HFF-Myc (cell line): ENCODE results near the gene DNAJC8.

ENCODE experiments used
- DNase-seq: peaks from one replicate; pipeline ENCODE4 v3.0.0-alpha.2; 2011; ENCODE audit warnings: low read depth; ENCODE audit errors: extremely low read depth
- H3K4me3 ChIP-seq: replicated peaks from 2 replicates; pipeline ENCODE4 v1.5.1; 2011; ENCODE audit warnings: low read depth, mild to moderate bottlenecking, control low read depth, low read length
- TF ChIP-seq, protein P1 (sequence below): IDR thresholded peaks from 2 replicates; pipeline ENCODE4 v1.5.1; 2012; ENCODE audit warnings: mild to moderate bottlenecking, low read depth, low read length, control low read depth; ENCODE audit errors: missing control alignments

The DNAJC8 gene

DNA sequence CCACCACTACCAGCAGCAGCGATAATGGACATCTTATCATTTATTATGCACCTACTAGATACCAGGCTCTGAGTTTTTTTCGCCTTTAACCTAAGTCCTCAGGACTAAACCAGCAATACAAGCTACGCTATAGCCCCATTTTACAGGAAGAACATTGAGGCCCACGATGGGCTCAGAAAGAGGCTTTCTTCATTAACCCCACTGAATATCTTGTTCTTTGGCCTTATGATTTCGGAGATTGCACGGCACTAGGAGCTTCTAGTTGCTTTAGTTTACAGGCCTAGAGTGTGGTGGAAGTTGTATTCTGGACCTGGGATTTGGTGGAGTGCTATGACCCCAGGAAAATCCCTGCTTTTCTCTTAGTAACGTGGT is 28.0 kb upstream of the DNAJC8 start:
- H3K4me3 ChIP-seq = peak overlapping the region; percentile 92
- no peak for DNase-seq
- TF ChIP-seq, protein P1, sequence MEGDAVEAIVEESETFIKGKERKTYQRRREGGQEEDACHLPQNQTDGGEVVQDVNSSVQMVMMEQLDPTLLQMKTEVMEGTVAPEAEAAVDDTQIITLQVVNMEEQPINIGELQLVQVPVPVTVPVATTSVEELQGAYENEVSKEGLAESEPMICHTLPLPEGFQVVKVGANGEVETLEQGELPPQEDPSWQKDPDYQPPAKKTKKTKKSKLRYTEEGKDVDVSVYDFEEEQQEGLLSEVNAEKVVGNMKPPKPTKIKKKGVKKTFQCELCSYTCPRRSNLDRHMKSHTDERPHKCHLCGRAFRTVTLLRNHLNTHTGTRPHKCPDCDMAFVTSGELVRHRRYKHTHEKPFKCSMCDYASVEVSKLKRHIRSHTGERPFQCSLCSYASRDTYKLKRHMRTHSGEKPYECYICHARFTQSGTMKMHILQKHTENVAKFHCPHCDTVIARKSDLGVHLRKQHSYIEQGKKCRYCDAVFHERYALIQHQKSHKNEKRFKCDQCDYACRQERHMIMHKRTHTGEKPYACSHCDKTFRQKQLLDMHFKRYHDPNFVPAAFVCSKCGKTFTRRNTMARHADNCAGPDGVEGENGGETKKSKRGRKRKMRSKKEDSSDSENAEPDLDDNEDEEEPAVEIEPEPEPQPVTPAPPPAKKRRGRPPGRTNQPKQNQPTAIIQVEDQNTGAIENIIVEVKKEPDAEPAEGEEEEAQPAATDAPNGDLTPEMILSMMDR = no peak

DNA sequence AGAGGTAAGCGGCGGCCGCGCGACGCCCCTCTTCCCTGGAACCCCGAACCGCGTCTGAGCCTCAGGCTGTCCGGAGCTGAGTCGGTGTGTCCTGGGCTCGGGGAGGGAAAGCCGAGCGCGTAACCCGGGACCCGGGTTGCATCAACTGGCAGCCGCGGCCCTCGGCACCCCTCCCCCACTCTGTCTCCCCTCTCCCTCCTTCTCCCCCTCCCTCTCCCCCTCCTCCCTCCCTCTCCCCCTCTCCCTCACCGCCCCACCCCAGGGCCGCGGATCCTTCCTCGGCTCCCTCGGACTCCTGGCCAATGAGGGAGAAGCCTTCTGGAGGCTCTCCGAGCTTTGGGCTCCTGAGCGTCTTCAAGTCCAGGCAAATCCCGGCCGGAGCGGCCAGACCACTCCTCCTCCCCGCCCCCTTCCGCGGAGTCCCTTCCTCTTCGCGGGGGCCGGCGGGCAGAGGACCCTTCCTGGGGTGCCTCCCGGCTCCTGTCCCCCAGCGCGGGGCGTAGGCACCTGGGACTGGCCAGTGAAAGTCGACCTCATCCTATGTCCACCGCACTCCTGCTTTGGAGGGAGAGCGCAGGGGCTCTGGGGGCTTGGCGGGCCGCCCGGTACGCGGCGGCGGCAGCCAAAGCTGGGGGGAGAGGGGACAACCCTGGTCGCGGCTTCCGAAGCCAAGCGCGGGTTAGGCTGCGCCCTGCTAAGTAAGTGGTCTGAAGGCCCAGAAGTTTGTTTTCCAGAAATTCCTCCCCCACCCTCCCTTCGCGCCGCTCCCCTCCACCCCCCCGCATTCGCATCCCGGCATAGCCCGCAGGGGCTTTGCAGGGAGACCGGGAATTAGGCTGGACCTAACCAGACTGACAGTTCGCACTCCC is 27.3 kb upstream of the DNAJC8 start:
- DNase-seq = peak; percentile 71
- H3K4me3 ChIP-seq = peak overlapping the region; percentile 92
- TF ChIP-seq, protein P1 = no peak

DNA sequence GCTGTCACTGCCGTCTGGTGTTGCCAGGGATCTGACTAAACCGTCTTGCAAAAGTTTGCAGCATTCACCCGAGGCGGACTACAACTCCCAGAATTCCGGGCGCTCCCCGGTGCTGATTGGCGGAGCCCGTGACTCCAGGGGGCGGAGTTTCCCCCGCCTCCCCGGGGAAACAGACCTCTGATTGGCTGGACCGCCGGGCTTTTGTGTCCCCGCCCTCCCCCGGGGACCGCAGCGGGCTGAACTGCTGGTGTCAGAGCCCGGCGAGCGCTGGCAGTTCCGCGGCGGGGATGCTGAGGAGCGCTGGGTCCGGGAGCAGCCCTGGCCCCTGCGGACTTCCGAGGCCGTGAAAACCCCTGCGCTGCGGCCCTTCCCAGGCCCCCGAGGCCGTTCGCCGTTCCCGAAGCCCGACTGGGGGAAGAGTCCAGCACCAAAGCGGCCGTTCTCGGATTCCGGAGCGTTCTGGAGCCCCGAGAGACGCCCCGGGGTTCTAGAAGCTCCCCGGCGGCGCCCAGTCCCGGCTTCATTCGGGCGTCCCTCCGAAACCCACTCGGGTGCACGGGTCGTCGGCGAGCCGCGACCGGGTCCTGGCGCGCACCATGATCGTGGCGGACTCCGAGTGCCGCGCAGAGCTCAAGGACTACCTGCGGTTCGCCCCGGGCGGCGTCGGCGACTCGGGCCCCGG is 26.6 kb upstream of the DNAJC8 start, which contains the start of gene SESN2:
Gene SESN2, plus strand, starts transcription at position 267 of the 682 bp plus-strand sequence. Its CDS starts 330 bp downstream, at position 597.
- H3K4me3 ChIP-seq = peak within 1 kb of the TSS; percentile 92
- peak; percentile 92 for DNase-seq
- TF ChIP-seq, protein P1 = no peak

DNA sequence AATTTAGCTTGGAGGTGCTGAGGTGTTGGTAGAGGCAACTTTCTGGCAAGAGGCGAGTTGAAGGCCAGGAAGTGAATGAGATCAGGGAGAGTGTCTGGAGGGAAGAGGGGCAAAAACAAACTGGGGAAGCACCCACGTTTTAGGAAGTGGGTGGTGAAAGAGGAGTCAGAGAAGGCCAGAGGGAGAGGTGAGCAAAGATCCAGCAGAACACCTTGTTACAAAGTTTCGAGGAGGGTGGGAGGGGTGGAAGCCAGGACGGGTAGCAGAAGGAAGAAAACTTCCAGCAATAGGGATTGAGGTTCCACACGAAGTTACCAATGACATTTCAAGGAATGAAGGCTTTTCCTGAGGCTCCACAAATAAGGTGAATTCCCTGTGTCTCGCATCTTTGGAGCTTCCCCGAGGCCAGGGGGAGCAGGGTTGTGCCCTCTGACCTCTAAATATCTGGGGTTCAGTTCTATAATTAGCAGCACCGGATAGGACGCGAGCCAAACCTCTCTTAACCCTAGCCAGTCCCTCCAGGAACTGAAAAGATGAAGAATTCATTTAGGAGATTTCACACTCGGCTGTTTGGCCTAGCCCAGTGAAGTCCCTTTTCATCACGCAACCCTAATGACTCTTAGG is 25.9 kb upstream of the DNAJC8 start:
- TF ChIP-seq, protein P1 = no peak
- DNase-seq = no peak
- peak overlapping the region; percentile 92 for H3K4me3 ChIP-seq

DNA sequence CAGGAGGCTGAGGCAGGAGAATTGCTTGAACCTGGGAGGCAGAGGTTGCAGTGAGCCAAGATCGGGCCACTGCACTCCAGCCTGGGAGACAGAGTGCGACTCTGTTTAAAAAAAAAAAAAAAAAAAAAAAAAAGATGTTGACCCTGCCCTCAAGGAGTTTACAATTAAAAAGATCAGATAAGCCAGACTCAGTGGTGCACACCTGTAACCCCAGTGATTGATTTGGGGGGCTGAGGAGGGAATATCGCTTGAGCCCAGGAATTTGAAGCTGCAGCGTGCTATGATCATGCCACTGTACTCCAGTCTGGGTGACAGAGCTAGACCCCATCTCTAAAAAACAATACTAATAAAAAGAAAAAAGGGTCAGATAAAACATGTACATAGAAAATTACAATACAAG is 24.9 kb upstream of the DNAJC8 start:
- no peak overlapping the region for H3K4me3 ChIP-seq
- TF ChIP-seq, protein P1 = no peak
- DNase-seq = no peak

DNA sequence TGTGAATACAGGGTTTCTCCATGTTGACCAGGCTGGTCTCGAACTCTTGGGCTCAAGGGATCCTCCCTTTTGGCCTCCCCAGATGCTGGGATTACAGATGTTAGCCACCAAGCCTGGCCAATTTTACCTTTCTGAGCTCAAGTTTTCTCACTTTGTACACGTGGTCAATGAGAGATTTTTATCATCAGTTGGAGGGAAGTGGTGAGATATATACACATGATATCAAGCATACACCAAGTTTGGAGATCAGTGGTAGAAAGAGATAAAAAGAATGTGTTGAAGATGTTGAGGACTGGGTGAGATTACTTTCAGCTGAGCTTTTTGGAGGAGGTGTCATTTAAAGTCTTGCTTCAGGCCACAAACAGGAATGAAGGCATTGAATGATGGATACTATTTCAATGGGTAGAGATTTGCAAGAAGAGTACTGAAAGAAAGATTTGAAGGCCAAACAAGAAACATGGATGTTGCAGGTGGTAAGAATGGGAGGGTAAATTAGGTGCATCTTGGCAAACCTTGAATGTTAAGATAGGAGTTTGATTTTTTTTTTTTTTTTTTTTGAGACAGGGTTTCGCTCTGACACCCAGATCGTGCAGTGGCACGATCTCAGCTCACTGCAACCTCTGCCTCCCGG is 23.5 kb upstream of the DNAJC8 start:
- TF ChIP-seq, protein P1 = no peak
- H3K4me3 ChIP-seq = no peak overlapping the region
- no peak for DNase-seq
